GM13977 (cell line): ENCODE data around the gene TRIM29.

Experiments used
- DNase-seq: peaks from one replicate; pipeline ENCODE4 v3.0.0; 2012; ENCODE audit warnings: low spot score
- in situ Hi-C: fragments of 300-500 bp; cut with MboI; formaldehyde crosslinking; loops from one replicate; pipeline ENCODE4 v1.12.0; 2022; ENCODE audit warnings: low sequenced_read_pairs, low pct_unique_long_range_greater_than_20kb, mixed read lengths, inconsistent platforms; ENCODE audit not compliant: unreplicated experiment
- TF ChIP-seq, protein P1 (sequence below): IDR thresholded peaks from 2 replicates; pipeline ENCODE4 v1.5.1; 2012; ENCODE audit warnings: mild to moderate bottlenecking, control low read depth; ENCODE audit not compliant: insufficient read depth; ENCODE audit errors: extremely low read depth, missing control alignments

The TRIM29 gene, protein sequence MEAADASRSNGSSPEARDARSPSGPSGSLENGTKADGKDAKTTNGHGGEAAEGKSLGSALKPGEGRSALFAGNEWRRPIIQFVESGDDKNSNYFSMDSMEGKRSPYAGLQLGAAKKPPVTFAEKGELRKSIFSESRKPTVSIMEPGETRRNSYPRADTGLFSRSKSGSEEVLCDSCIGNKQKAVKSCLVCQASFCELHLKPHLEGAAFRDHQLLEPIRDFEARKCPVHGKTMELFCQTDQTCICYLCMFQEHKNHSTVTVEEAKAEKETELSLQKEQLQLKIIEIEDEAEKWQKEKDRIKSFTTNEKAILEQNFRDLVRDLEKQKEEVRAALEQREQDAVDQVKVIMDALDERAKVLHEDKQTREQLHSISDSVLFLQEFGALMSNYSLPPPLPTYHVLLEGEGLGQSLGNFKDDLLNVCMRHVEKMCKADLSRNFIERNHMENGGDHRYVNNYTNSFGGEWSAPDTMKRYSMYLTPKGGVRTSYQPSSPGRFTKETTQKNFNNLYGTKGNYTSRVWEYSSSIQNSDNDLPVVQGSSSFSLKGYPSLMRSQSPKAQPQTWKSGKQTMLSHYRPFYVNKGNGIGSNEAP

GRCh38 chr11:120137611-120138521 is at the start of gene TRIM29:
Gene TRIM29, minus strand, starts transcription at chr11:120138113. Its CDS starts 82 bp downstream, at chr11:120138031.
- DNase-seq, result no peak
- in situ Hi-C loops, result no loop called here
- TF ChIP-seq, protein P1, sequence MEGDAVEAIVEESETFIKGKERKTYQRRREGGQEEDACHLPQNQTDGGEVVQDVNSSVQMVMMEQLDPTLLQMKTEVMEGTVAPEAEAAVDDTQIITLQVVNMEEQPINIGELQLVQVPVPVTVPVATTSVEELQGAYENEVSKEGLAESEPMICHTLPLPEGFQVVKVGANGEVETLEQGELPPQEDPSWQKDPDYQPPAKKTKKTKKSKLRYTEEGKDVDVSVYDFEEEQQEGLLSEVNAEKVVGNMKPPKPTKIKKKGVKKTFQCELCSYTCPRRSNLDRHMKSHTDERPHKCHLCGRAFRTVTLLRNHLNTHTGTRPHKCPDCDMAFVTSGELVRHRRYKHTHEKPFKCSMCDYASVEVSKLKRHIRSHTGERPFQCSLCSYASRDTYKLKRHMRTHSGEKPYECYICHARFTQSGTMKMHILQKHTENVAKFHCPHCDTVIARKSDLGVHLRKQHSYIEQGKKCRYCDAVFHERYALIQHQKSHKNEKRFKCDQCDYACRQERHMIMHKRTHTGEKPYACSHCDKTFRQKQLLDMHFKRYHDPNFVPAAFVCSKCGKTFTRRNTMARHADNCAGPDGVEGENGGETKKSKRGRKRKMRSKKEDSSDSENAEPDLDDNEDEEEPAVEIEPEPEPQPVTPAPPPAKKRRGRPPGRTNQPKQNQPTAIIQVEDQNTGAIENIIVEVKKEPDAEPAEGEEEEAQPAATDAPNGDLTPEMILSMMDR, result no peak

DNA sequence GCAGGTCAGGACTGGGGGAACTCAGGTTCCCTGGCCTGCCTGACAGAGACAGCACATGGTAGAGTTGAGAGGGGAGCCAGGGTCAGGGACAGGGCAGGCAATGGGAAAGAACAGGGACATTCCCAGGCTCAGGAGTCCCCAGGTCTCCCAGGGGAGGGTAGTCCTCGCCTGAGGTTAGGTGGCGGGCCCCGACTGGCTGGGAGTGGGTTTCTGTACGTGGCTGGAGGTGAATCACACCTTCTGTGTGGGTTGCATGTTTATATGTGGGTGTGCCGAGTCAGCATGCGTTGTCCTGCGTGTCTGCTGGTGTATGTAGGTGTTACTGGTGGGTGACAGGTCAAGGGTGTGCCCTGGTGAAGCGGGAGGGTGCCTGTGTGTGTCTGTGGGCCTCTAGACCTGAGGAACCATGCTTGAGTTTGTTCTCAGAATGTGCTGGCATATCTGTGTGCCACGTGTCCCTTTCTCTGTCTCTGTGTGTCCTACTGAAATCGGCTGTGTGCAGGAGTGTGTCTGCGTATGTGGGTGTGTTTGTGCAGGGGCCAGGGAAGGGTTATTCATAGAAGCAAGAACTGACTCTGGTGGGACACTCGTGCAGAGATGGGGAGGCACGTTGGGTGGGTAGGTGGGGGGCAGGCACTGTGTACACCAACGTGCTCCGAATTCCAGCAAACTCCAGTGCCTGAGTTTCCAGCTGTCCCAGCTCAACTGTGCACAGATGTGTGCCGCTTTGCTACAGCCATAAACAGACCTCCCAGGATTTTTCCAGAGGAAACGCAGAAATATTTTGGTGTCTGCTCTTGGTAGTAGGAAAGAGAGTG is 49.1 kb upstream of the TRIM29 start:
- peak; percentile 46 for DNase-seq
- TF ChIP-seq, protein P1, result no peak
- in situ Hi-C loops, result no loop called here

- TF ChIP-seq, protein P1, result no peak
- in situ Hi-C loops, result no loop called here
- no peak for DNase-seq
Measured at GRCh38 chr11:120186456-120186773, 48.5 kb upstream of the TRIM29 start.

- DNase-seq, result no peak
- TF ChIP-seq, protein P1, result no peak
- in situ Hi-C loops, result no loop called here
Measured at GRCh38 chr11:120185706-120186455, 48.0 kb upstream of the TRIM29 start.

DNA sequence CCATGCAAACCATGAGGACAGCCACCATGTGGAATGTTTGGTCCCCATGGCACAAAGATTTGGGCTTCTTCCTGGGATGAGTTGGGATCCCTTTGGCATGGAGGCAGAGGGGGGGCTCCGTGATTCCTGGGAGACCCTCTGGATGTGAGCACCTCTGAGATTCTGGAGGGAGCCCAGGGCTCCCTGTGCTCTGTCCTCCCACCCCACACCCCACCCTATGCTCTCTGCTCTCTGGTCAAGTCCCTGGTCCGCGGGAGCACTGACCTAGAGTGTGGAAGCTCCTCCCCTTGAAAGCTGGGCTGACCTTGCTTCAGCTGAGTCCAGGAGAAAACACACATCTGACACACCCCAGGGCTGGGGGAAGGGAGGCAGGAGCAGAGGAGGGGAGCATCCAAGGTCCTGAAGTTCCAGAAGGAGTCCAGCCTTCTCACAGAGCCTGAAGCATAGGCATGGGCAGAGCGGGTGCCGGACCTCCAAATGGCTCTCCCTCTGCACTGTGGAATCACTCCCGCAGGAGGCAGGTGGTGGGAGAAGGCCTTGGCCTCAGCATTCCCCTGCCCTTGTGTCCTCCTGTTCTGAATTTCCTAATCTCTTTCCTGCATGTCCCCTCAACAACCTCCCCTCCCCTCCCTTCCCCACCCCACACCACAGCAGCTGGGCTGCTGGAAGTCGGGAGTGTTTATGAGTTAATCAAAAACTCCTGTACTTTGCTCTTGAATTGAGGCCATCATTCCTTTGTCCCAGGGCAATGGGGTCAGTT is 47.2 kb upstream of the TRIM29 start:
- DNase-seq, result no peak
- in situ Hi-C loops, result no loop called here
- TF ChIP-seq, protein P1, result no peak
